Neural progenitor cell (in vitro differentiated cells): ENCODE results near the gene FKBP5.

Experiments
- CTCF ChIP-seq: fragments of 200-600 bp; sonication (generic); IDR thresholded peaks from 2 replicates; pipeline ENCODE4 v1.5.1; 2017; ENCODE audit warnings: antibody characterized with exemption, mild to moderate bottlenecking
- EZH2 ChIP-seq: fragments of 200-600 bp; sonication (generic); IDR thresholded peaks from 2 replicates; pipeline ENCODE4 v1.6.1; 2017; ENCODE audit warnings: antibody characterized with exemption, mild to moderate bottlenecking, moderate library complexity
- EZH2phosphoT487 ChIP-seq: fragments of 200-600 bp; sonication (generic); IDR thresholded peaks from 2 replicates; pipeline ENCODE4 v1.6.1; 2017; ENCODE audit warnings: antibody characterized with exemption

DNA sequence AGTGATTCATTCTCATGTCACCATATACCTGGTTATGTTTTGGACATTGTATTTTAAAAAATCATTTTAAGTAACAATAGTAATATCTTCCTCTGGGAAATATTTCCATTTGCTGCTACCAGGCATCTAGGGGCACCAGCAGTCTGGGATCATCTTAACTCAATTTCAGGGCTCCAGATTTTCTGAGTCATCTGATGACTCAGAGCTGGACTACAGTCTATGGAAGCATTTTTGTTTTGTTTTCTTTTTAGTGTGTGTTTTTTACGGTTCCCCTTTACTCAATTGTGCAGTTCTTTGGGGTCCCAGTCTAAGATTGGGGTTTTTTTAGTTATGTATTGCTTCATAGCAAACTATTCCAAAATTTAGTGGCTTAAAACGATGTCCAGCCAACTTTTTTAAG lies 5.7 kb upstream of the FKBP5 start:
- TF ChIP-seq CTCF, result no peak
- no peak for TF ChIP-seq EZH2
- TF ChIP-seq EZH2phosphoT487, result no peak
